Stomach (tissue), 9 donors: ENCODE data around the gene PACC1. TPM values are rescaled to one million over a fixed set of nuclear protein-coding genes. Genes with fewer than 3 reads are reported as not detected.

Experiments
- DNase-seq, 2 donors: peaks; one replicate each; pipeline versions ENCODE4 v3.0.0 to v3.0.0-alpha.2; 2013 to 2019
- H3K27ac ChIP-seq, 5 donors: fragments of 200-600 bp in 4 of 5; sonication (generic) in 4 of 5; one replicate each; pipeline ENCODE4 v1.5.1; 2013 to 2019; ENCODE audit warnings: mild to moderate bottlenecking in 1 of 5, moderate library complexity in 1 of 5
- H3K27me3 ChIP-seq, 3 donors: fragments of 200-600 bp; sonication (generic); one replicate each; pipeline ENCODE4 v1.5.1; 2017 to 2019; ENCODE audit warnings: mixed run types in 1 of 3
- H3K36me3 ChIP-seq, 4 donors: fragments of 200-600 bp; sonication (generic); 1 replicate in 3 of 4; 2 replicates in 1 of 4; pipeline ENCODE4 v1.5.1; 2016 to 2019
- H3K4me1 ChIP-seq, 4 donors: fragments of 200-600 bp; sonication (generic); one replicate each; pipeline ENCODE4 v1.5.1; 2016 to 2019
- H3K4me3 ChIP-seq, 4 donors: fragments of 200-600 bp; sonication (generic) in 3 of 4; one replicate each; pipeline ENCODE4 v1.5.1; 2016 to 2019; ENCODE audit warnings: mild to moderate bottlenecking in 1 of 4
- H3K9me3 ChIP-seq, 4 donors: fragments of 200-600 bp; sonication (generic); one replicate each; pipeline ENCODE4 v1.5.1; 2016 to 2019
- CTCF ChIP-seq, 7 experiments: fragments of 450-650 bp in 4 of 7; fragments of 200-600 bp in 3 of 7; sonication (generic) in 3 of 7; IDR thresholded peaks; one replicate each; pipeline ENCODE4 v1.5.1; 2016 to 2019; ENCODE audit warnings: antibody characterized with exemption in 7 of 7, control low read depth in 2 of 7, mild to moderate bottlenecking in 1 of 7
- EP300 ChIP-seq: sonication (generic); formaldehyde crosslinking; IDR thresholded peaks from one replicate; pipeline ENCODE4 v1.6.1; 2017; ENCODE audit warnings: antibody characterized with exemption
- POLR2A ChIP-seq, 4 donors: fragments of 450-650 bp; IDR thresholded peaks; one replicate each; pipeline ENCODE4 v1.6.1; 2016; ENCODE audit warnings: antibody characterized with exemption in 4 of 4, control low read depth in 2 of 4, mild to moderate bottlenecking in 1 of 4, moderate library complexity in 1 of 4
- POLR2AphosphoS5 ChIP-seq, 3 donors: sonication (generic); formaldehyde crosslinking; IDR thresholded peaks; one replicate each; pipeline ENCODE4 v1.6.1; 2016; ENCODE audit warnings: antibody characterized with exemption in 3 of 3
- WGBS, 5 donors: extraction: QIAGEN DNeasy Blood & Tissue Kit in 3 of 5; methylation state at CpG; one replicate each; pipeline versions ENCODE4 v1.1.5 to v1.1.7; 2013 to 2018; 5-methylcytosine and 5-hydroxymethylcytosine counted together
- intact Hi-C: fragments of 100-400 bp; cut with DNase I; formaldehyde crosslinking; loops from one replicate; pipeline ENCODE4 v1.15.1; 2023; ENCODE audit warnings: low total_unique reads
- polyA plus RNA-seq, 3 donors: library from polyadenylated mRNA; stranded (reverse); fragments of 200-250 nt; gene quantifications; one replicate each; pipeline ENCODE4 v1.2.3, GENCODE V29; 2013
- total RNA-seq, 5 donors: library from RNA; depleted of rRNA; stranded (reverse); fragments of >200 nt; gene quantifications; one replicate each; pipeline versions ENCODE4 v1.1.0 to v1.2.3, GENCODE V29; 2014 to 2016
- donor health status: healthy with polysubstance abuse.
- donor health status: Bipolar disorder and iron deficiency.
- donor health status: healthy.

The PACC1 gene
- total and polyA plus RNA-seq, 8 donors = 0.58 to 6.4 (median 2.0) TPM

- H3K4me1 ChIP-seq = no peaks in the 10 kb centered on the region
- TF ChIP-seq CTCF (IDR thresholded peaks at IDR 0.05) = no peak
- no peaks in the 10 kb centered on the region for H3K9me3 ChIP-seq
- H3K27me3 ChIP-seq = no peaks in the 10 kb centered on the region
- no peak for DNase-seq
- intact Hi-C loops = no loop called here
- no peaks in the 10 kb centered on the region for H3K36me3 ChIP-seq
- no peak overlapping the region for H3K4me3 ChIP-seq
- WGBS, 5 donors = 54 to 72% (median 64%) methylated on average over 3 of the region's 3 CpGs
- H3K27ac ChIP-seq = no peak overlapping the region
Observed at GRCh38 chr1:212423879-212424278, 9.2 kb upstream of the PACC1 start.

- WGBS, 5 donors = 68 to 78% (median 74%) methylated on average over 2 of the region's 2 CpGs
- DNase-seq = no peak
- Histone ChIP-seq H3K27ac (no peak overlapping the region), H3K36me3 (no peaks in the 10 kb centered on the region), H3K9me3 (no peaks in the 10 kb centered on the region), H3K4me1 (no peaks in the 10 kb centered on the region), H3K27me3 (no peaks in the 10 kb centered on the region), H3K4me3 (no peak overlapping the region)
- intact Hi-C loops = no loop called here
- TF ChIP-seq EP300 (no peak), CTCF (IDR thresholded peaks at IDR 0.05) (no peak), POLR2A (IDR thresholded peaks at IDR 0.05) (no peak), POLR2AphosphoS5 (IDR thresholded peaks at IDR 0.05) (no peak)
Observed at GRCh38 chr1:212421165-212421564, 6.5 kb upstream of the PACC1 start.

- Histone ChIP-seq H3K4me1 (peaks cover 5 to 23% (median 15%) of the 10 kb centered on the region in 4 donors), H3K27me3 (no peaks in the 10 kb centered on the region), H3K9me3 (no peaks in the 10 kb centered on the region), H3K27ac (peak overlapping the region in 4 of 5 donors; percentile 59 to 79 (median 74)), H3K36me3 (peaks cover under 1 to 15% (median 9%) of the 10 kb centered on the region in 4 donors), H3K4me3 (peak overlapping the region; percentile 76 to 89 (median 86))
- no peak for DNase-seq
- 65 to 71% (median 66%) methylated on average over 13 of the region's 13 CpGs for WGBS, 5 donors
- intact Hi-C loops = no loop called here
- TF ChIP-seq POLR2A (IDR thresholded peaks at IDR 0.05) (no peak), EP300 (no peak), CTCF (IDR thresholded peaks at IDR 0.05) (no peak), POLR2AphosphoS5 (IDR thresholded peaks at IDR 0.05) (no peak)
Observed at GRCh38 chr1:212415107-212415841, 588 bp upstream of the PACC1 start.

GRCh38 chr1:212413902-212414327 lies 771 bp downstream of the PACC1 start:
- Histone ChIP-seq H3K36me3 (peaks cover 14 to 28% (median 23%) of the 10 kb centered on the region in 4 donors), H3K9me3 (no peaks in the 10 kb centered on the region), H3K27ac (peak overlapping the region in 3 of 5 donors; percentile 59 to 79 (median 78)), H3K27me3 (no peaks in the 10 kb centered on the region), H3K4me1 (peaks cover 5 to 23% (median 15%) of the 10 kb centered on the region in 4 donors), H3K4me3 (peak overlapping the region; percentile 76 to 89 (median 86))
- intact Hi-C loops = no loop called here
- no peak for TF ChIP-seq POLR2A (IDR thresholded peaks at IDR 0.05)
- TF ChIP-seq POLR2AphosphoS5 (IDR thresholded peaks at IDR 0.05) = no peak
- DNase-seq = no peak
- WGBS, 5 donors = 16 to 19% (median 18%) methylated on average over 21 of the region's 21 CpGs

- DNase-seq = no peak
- WGBS, 5 donors = 88 to 96% (median 89%) methylated on average over 3 of the region's 3 CpGs
- H3K4me1 ChIP-seq = peaks cover 5 to 23% (median 15%) of the 10 kb centered on the region in 4 donors
- no peaks in the 10 kb centered on the region for H3K27me3 ChIP-seq
- no peak overlapping the region for H3K27ac ChIP-seq
- H3K4me3 ChIP-seq = no peak overlapping the region
- no peaks in the 10 kb centered on the region for H3K9me3 ChIP-seq
- intact Hi-C loops = no loop called here
- H3K36me3 ChIP-seq = peaks cover 18 to 44% (median 34%) of the 10 kb centered on the region in 4 donors
- no peak for TF ChIP-seq POLR2AphosphoS5 (IDR thresholded peaks at IDR 0.05)
- no peak for TF ChIP-seq CTCF (IDR thresholded peaks at IDR 0.05)
- no peak for TF ChIP-seq EP300
Observed at GRCh38 chr1:212412374-212412773, 2.3 kb downstream of the PACC1 start.
